ENCODE data around the gene SNAP47. TPM values are rescaled to one million over a fixed set of nuclear protein-coding genes. Genes with fewer than 3 reads are reported as not detected.

SNAP47 gene
- polyA plus RNA-seq, 2 of the 4 experiments (the other 2 are of a cell fraction) = 29.6 to 39.5 TPM

- H3K4me1 ChIP-seq = peaks cover 34% of the 10 kb centered on the region
- H3K4me3 ChIP-seq = no peak overlapping the region
- FAIRE-seq = no peak
- CTCF ChIA-PET = interaction anchor here (0.7 to 9.8 kb wide), 22 partner anchors 8 to 311 kb away, joined by 3 to 166 read pairs (median 4); partner anchors contain the start of genes JMJD4 and WNT9A
- POLR2A ChIA-PET = no interaction called here
- H3K27ac ChIP-seq = peak overlapping the region; percentile 62 to 74; a peak in 4 of 6 replicates
- ATAC-seq = peak in 1 of 2 experiments; percentile 13; a peak in 2 of 6 replicates
- TF ChIP-seq KDM1A (IDR thresholded peaks at IDR 0.05; ENCODE audit: low read depth) = no peak
- TF ChIP-seq HDAC2 (IDR thresholded peaks at IDR 0.05) = no peak
- no peak for TF ChIP-seq FOXS1 (CRISPR knock-in tag; IDR thresholded peaks at IDR 0.05)
- no peak for TF ChIP-seq ESRRA (IDR thresholded peaks at IDR 0.05; ENCODE audit: borderline replicate concordance, low read length)
- no peak for TF ChIP-seq HOXB5 (CRISPR knock-in tag; IDR thresholded peaks at IDR 0.05)
- TF ChIP-seq, protein P1, sequence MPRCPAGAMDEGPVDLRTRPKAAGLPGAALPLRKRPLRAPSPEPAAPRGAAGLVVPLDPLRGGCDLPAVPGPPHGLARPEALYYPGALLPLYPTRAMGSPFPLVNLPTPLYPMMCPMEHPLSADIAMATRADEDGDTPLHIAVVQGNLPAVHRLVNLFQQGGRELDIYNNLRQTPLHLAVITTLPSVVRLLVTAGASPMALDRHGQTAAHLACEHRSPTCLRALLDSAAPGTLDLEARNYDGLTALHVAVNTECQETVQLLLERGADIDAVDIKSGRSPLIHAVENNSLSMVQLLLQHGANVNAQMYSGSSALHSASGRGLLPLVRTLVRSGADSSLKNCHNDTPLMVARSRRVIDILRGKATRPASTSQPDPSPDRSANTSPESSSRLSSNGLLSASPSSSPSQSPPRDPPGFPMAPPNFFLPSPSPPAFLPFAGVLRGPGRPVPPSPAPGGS (IDR thresholded peaks at IDR 0.05) = no peak
- TF ChIP-seq POLR2A (IDR thresholded peaks at IDR 0.05; ENCODE audit: low read length) = no peak
- no peak for TF ChIP-seq BHLHE40 (IDR thresholded peaks at IDR 0.05; ENCODE audit: low read depth, low read length)
- TF ChIP-seq CBX8 (IDR thresholded peaks at IDR 0.05) = no peak
- no peak for TF ChIP-seq MAZ (IDR thresholded peaks at IDR 0.05; ENCODE audit: borderline replicate concordance, low read depth, low read length)
- no peak for TF ChIP-seq RAD21 (conservative IDR thresholded peaks at IDR 0.05 in 1 of 2, IDR thresholded peaks at IDR 0.05 in 1 of 2)
- TF ChIP-seq GATA3 (IDR thresholded peaks at IDR 0.05; ENCODE audit: borderline replicate concordance) = no peak
- H3K9me3 ChIP-seq = no peaks in the 10 kb centered on the region
- 94% methylated on average over 12 of the region's 16 CpGs for WGBS (ENCODE audit: missing lambda C conversion rate)
- peak overlapping the region; percentile 52 for H3K4me2 ChIP-seq
- no peak for DNase-seq (ENCODE audit: low read depth in 1 of 2, low spot score in 1 of 2)
Measured at GRCh38 chr1:227763246-227764018, 28.2 kb downstream of the SNAP47 start.

GRCh38 chr1:227764019-227764391 lies 28.8 kb downstream of the SNAP47 start:
- no peaks in the 10 kb centered on the region for H3K9me3 ChIP-seq
- ChIA-PET POLR2A (no interaction called here), CTCF (interaction anchor here (0.7 to 9.8 kb wide), 7 partner anchors 9 to 185 kb away, joined by 3 to 166 read pairs (median 9); partner anchors contain the start of gene WNT9A)
- H3K4me2 ChIP-seq = peak overlapping the region; percentile 52
- peak in 1 of 2 experiments; percentile 28; a peak in 2 of 6 replicates for ATAC-seq
- peak overlapping the region; percentile 62 to 74; a peak in 5 of 6 replicates for H3K27ac ChIP-seq
- no peak overlapping the region for H3K4me3 ChIP-seq
- peak; percentile 24 to 61 for DNase-seq (ENCODE audit: low read depth in 1 of 2, low spot score in 1 of 2)
- TF ChIP-seq, protein P2, sequence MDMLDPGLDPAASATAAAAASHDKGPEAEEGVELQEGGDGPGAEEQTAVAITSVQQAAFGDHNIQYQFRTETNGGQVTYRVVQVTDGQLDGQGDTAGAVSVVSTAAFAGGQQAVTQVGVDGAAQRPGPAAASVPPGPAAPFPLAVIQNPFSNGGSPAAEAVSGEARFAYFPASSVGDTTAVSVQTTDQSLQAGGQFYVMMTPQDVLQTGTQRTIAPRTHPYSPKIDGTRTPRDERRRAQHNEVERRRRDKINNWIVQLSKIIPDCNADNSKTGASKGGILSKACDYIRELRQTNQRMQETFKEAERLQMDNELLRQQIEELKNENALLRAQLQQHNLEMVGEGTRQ (IDR thresholded peaks at IDR 0.05) = no peak
- TF ChIP-seq BHLHE40 (IDR thresholded peaks at IDR 0.05; ENCODE audit: low read depth, low read length) (no peak), FOSL2 (IDR thresholded peaks at IDR 0.05) (no peak), FOSL2 (CRISPR knock-in tag; IDR thresholded peaks at IDR 0.05) (peak; percentile 10; the same call in 1 of the 2 replicates), MYC (IDR thresholded peaks at IDR 0.05; ENCODE audit: borderline replicate concordance, low read length) (no peak), FOXS1 (CRISPR knock-in tag; IDR thresholded peaks at IDR 0.05) (no peak), POLR2A (IDR thresholded peaks at IDR 0.05; ENCODE audit: low read length) (no peak), EP300 (IDR thresholded peaks at IDR 0.05) (no peak), REST (IDR thresholded peaks at IDR 0.05) (no peak), TFCP2L1 (CRISPR knock-in tag; IDR thresholded peaks at IDR 0.05) (no peak), ZSCAN20 (CRISPR knock-in tag; IDR thresholded peaks at IDR 0.05) (no peak), HOXA7 (CRISPR knock-in tag; IDR thresholded peaks at IDR 0.05) (no peak), FOSB (CRISPR knock-in tag; IDR thresholded peaks at IDR 0.05) (no peak), JUNB (IDR thresholded peaks at IDR 0.05) (no peak), MAFK (IDR thresholded peaks at IDR 0.05; ENCODE audit: partially characterized antibody) (peak; percentile 64), RFX5 (IDR thresholded peaks at IDR 0.05) (no peak), JUN (IDR thresholded peaks at IDR 0.05) (no peak)
- TF ChIP-seq, protein P1 (IDR thresholded peaks at IDR 0.05) = no peak
- H3K4me1 ChIP-seq = peaks cover 34% of the 10 kb centered on the region
- no peak for FAIRE-seq
- 41% methylated on average over 7 of the region's 7 CpGs for WGBS (ENCODE audit: missing lambda C conversion rate)
